Measurements from ENCODE around the gene CD3G. TPM values are rescaled to one million over a fixed set of nuclear protein-coding genes. Genes with fewer than 3 reads are reported as not detected.

Gene CD3G
- total RNA-seq, 4 donors from 2014 or later = 0.85 to 4.0 (median 1.4) TPM

- no peaks in the 10 kb centered on the region for H3K27me3 ChIP-seq
- 71 to 88% methylated on average over 4 of the region's 4 CpGs for WGBS, 2 donors
- intact Hi-C loops (cut with DNase I) = no loop called here
- H3K4me3 ChIP-seq = no peak overlapping the region
- no peak overlapping the region for H3K27ac ChIP-seq
- TF ChIP-seq CTCF (IDR thresholded peaks at IDR 0.05) = no peak
- no peak for TF ChIP-seq POLR2A (IDR thresholded peaks at IDR 0.05)
- H3K4me1 ChIP-seq = no peaks in the 10 kb centered on the region
- no peaks in the 10 kb centered on the region for H3K9me3 ChIP-seq
- H3K36me3 ChIP-seq = peaks cover 8 to 100% (median 41%) of the 10 kb centered on the region in 3 donors
- no peak for DNase-seq
These were observed 35.4 kb downstream of the CD3G start for GRCh38 chr11:118379497-118379896.

- intact Hi-C loops (cut with DNase I) = no loop called here
- DNase-seq = no peak
These were observed 36.4 kb downstream of the CD3G start for GRCh38 chr11:118380571-118380970.

GRCh38 chr11:118382954-118383353 is 38.8 kb downstream of the CD3G start:
- intact Hi-C loops (cut with DNase I) = no loop called here
- H3K36me3 ChIP-seq = peaks cover 8 to 100% (median 58%) of the 10 kb centered on the region in 3 donors

More at GRCh38 chr11:118380571-118380970, 36.4 kb downstream of the CD3G start:
- TF ChIP-seq POLR2A (IDR thresholded peaks at IDR 0.05) (no peak), CTCF (IDR thresholded peaks at IDR 0.05) (no peak)
- H3K27me3 ChIP-seq = no peaks in the 10 kb centered on the region
- H3K27ac ChIP-seq = no peak overlapping the region
- no peak overlapping the region for H3K4me3 ChIP-seq
- no peaks in the 10 kb centered on the region for H3K4me1 ChIP-seq
- no peaks in the 10 kb centered on the region for H3K9me3 ChIP-seq
- H3K36me3 ChIP-seq = peaks cover 8 to 100% (median 45%) of the 10 kb centered on the region in 3 donors

GRCh38 chr11:118383657-118384056 is 39.5 kb downstream of the CD3G start:
- H3K4me1 ChIP-seq = no peaks in the 10 kb centered on the region
- TF ChIP-seq POLR2A (IDR thresholded peaks at IDR 0.05) (no peak), CTCF (IDR thresholded peaks at IDR 0.05) (no peak)
- intact Hi-C loops (cut with DNase I) = no loop called here
- DNase-seq = no peak
- H3K27me3 ChIP-seq = no peaks in the 10 kb centered on the region
- H3K9me3 ChIP-seq = no peaks in the 10 kb centered on the region
- H3K36me3 ChIP-seq = peaks cover 12 to 100% (median 65%) of the 10 kb centered on the region in 3 donors
- no peak overlapping the region for H3K4me3 ChIP-seq
- no peak overlapping the region for H3K27ac ChIP-seq
- 89 to 94% methylated on average over 3 of the region's 3 CpGs for WGBS, 2 donors

More at GRCh38 chr11:118382954-118383353, 38.8 kb downstream of the CD3G start:
- TF ChIP-seq POLR2A (IDR thresholded peaks at IDR 0.05) = no peak
- Histone ChIP-seq H3K9me3 (no peaks in the 10 kb centered on the region), H3K27me3 (no peaks in the 10 kb centered on the region), H3K4me1 (no peaks in the 10 kb centered on the region), H3K27ac (no peak overlapping the region), H3K4me3 (no peak overlapping the region)
- DNase-seq = no peak
- WGBS, 2 donors = 86 to 92% methylated on average over 3 of the region's 3 CpGs

- H3K4me3 ChIP-seq = no peak overlapping the region
- H3K27me3 ChIP-seq = no peaks in the 10 kb centered on the region
- intact Hi-C loops (cut with DNase I) = loop anchor here (10.0 kb wide), 1 partner anchor 89 kb away; no protein-coding TSS in a partner anchor
- no peak for TF ChIP-seq CTCF (IDR thresholded peaks at IDR 0.05)
- TF ChIP-seq POLR2A (IDR thresholded peaks at IDR 0.05) = no peak
- WGBS, 2 donors = 70 to 82% methylated on average over 6 of the region's 6 CpGs
- no peak overlapping the region for H3K27ac ChIP-seq
- H3K4me1 ChIP-seq = peaks cover 4 to 13% (median 5%) of the 10 kb centered on the region in 3 donors
- peaks cover 22 to 76% (median 29%) of the 10 kb centered on the region in 3 donors for H3K36me3 ChIP-seq
- H3K9me3 ChIP-seq = no peaks in the 10 kb centered on the region
- DNase-seq = no peak
These were observed 52.0 kb downstream of the CD3G start for GRCh38 chr11:118396097-118396501.

- Histone ChIP-seq H3K36me3 (peaks cover 22 to 63% (median 26%) of the 10 kb centered on the region in 3 donors), H3K27me3 (no peaks in the 10 kb centered on the region), H3K4me1 (peaks cover 6 to 17% (median 6%) of the 10 kb centered on the region in 3 donors), H3K27ac (no peak overlapping the region), H3K4me3 (no peak overlapping the region), H3K9me3 (no peaks in the 10 kb centered on the region)
- no peak for TF ChIP-seq CTCF (IDR thresholded peaks at IDR 0.05)
- TF ChIP-seq POLR2A (IDR thresholded peaks at IDR 0.05) = no peak
- DNase-seq = no peak
- intact Hi-C loops (cut with DNase I) = loop anchor here (10.0 kb wide), 1 partner anchor 87 kb away; no protein-coding TSS in a partner anchor
These were observed 53.3 kb downstream of the CD3G start for GRCh38 chr11:118397448-118397847.
